Chondrocyte (in vitro differentiated cells): Measurements from ENCODE around the gene KCNK18. TPM values are rescaled to one million over a fixed set of nuclear protein-coding genes. Genes with fewer than 3 reads are reported as not detected.

Source experiments
- DNase-seq: peaks from one replicate; pipeline ENCODE4 v3.0.0; 2021; ENCODE audit warnings: mixed read lengths, low spot score
- H3K27ac Mint-ChIP-seq: one replicate; pipeline ENCODE4 v1.8.0; 2021; ENCODE audit warnings: mild to moderate bottlenecking, moderate library complexity, mixed read lengths; ENCODE audit not compliant: unreplicated experiment
- H3K27me3 Mint-ChIP-seq: 2 replicates; pipeline ENCODE4 v1.8.0; 2021; ENCODE audit warnings: low read depth, mixed read lengths
- H3K36me3 Mint-ChIP-seq: 2 replicates; pipeline ENCODE4 v1.8.0; 2021; ENCODE audit warnings: low read depth, mixed read lengths
- H3K4me1 Mint-ChIP-seq: 2 replicates; pipeline ENCODE4 v1.8.0; 2021; ENCODE audit warnings: low read depth, mild to moderate bottlenecking, mixed read lengths
- H3K4me3 Mint-ChIP-seq: one replicate; pipeline ENCODE4 v1.8.0; 2021; ENCODE audit warnings: mild to moderate bottlenecking, moderate library complexity, mixed read lengths; ENCODE audit not compliant: unreplicated experiment
- H3K9me3 Mint-ChIP-seq: 2 replicates; pipeline ENCODE4 v1.8.0; 2021; ENCODE audit warnings: low read depth, mixed read lengths
- CTCF ChIP-seq: fragments of 200-600 bp; sonication (generic); IDR thresholded peaks from 2 replicates; pipeline ENCODE4 v1.5.0; 2021; ENCODE audit warnings: antibody characterized with exemption, mild to moderate bottlenecking, moderate library complexity
- total RNA-seq: library from RNA; stranded (reverse); gene quantifications from 3 replicates; pipeline ENCODE4 v1.2.1, GENCODE V29; 2021

Gene KCNK18
- total RNA-seq, 1 donor from 2014 or later: not detected

DNA sequence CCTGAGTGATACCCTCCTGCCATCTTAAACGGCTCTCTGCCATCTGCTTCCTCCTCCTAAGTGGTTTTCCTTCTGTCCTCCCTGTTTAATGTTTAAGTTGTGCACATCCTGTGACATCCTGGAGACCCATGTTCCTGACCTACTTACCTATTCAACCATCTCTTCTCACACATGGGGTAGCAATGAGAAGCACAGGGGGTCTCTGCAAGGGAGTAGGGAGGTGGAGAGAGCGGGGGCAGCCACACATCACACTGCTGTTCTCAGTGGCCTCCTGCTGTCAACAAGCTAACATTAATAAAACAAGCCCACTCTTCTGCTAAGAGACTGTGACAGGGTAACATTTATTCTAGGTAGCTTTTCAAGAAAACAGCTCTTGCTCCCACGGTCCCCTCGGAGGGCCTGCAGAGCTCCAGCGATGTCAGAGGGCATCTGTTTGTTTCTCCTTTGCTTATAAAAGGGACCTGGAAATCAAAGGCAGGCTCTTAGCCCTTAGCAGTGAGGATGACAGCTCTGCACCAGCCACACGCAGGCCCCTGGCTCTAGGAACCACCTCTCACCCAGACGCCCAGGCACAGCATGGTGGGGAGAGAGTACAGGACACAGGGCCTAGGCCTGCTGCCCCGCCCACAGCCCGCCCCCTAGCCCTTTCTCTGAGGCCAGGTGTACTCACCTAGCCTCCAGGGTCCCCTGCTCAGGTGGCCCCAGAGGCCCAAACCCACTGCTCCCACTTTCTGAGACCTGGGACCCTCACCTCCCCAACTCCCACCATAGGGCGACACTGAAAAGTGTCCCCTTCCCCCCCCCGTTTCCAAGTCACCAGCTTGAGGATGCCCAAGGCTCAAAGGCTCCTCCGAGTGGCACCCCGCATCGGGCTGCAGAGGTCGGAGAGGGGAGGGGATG lies 42.7 kb downstream of the KCNK18 start:
- DNase-seq: no peak
- no peak for TF ChIP-seq CTCF
- peaks cover 2% of the 10 kb centered on the region for H3K36me3 Mint-ChIP-seq
- H3K4me1 Mint-ChIP-seq: peaks cover 4% of the 10 kb centered on the region
- no peak overlapping the region for H3K27ac Mint-ChIP-seq
- no peaks in the 10 kb centered on the region for H3K9me3 Mint-ChIP-seq
- H3K4me3 Mint-ChIP-seq: no peak overlapping the region
- H3K27me3 Mint-ChIP-seq: peaks cover 72% of the 10 kb centered on the region

DNA sequence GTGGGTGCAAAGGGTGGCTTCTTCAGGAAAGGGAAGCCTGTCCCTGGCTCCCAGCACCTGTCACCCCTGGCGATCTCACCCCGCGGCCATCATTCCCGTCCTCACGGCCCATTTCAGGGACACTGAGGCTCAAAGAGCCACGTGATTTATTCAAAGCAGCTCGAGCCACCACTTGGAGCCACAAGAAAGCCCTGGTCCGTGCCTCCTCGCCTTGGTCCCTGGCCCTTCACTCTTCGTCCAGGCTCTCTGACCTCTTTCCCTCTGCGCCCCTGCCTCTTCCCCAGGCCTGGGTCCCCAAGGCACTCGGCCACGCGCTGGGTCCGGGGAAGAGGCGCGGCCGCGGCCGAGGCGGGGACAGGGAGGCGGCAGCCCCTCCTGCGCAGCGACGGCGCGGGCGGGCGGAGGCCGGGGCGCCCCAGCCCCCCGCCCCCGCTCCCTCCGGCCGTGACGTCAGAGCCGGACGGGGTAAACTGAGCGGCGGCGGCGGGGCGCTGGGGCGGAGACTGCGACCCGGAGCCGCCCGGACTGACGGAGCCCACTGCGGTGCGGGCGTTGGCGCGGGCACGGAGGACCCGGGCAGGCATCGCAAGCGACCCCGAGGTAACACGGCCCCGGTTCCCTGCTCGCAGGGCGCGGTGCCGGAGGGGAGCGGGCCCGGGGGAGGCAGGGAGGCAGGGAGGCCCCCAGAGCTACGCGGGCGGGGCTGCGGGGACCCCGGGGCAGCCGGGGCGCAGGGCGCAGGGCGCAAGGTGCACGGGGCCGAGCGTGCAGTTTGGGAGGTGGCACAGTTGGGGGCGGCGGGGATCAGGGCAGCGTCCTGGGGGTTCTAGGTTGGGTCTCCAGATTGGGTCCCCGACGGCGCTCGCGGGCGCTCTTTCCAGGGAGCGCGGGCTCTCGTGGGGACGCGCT lies 43.6 kb downstream of the KCNK18 start, which contains the start of gene SLC18A2:
TSS of gene SLC18A2 (plus strand) at position 494 of the 909 bp plus-strand sequence. CDS start 580 bp downstream, outside the sequence.
- no peak for DNase-seq
- no peak for TF ChIP-seq CTCF
- Mint-ChIP-seq H3K36me3 (peaks cover 2% of the 10 kb centered on the region), H3K27ac (no peak within 1 kb of the TSS), H3K9me3 (no peaks in the 10 kb centered on the region), H3K4me3 (peak within 1 kb of the TSS; percentile 46), H3K4me1 (peaks cover 4% of the 10 kb centered on the region), H3K27me3 (peaks cover 72% of the 10 kb centered on the region)

DNA sequence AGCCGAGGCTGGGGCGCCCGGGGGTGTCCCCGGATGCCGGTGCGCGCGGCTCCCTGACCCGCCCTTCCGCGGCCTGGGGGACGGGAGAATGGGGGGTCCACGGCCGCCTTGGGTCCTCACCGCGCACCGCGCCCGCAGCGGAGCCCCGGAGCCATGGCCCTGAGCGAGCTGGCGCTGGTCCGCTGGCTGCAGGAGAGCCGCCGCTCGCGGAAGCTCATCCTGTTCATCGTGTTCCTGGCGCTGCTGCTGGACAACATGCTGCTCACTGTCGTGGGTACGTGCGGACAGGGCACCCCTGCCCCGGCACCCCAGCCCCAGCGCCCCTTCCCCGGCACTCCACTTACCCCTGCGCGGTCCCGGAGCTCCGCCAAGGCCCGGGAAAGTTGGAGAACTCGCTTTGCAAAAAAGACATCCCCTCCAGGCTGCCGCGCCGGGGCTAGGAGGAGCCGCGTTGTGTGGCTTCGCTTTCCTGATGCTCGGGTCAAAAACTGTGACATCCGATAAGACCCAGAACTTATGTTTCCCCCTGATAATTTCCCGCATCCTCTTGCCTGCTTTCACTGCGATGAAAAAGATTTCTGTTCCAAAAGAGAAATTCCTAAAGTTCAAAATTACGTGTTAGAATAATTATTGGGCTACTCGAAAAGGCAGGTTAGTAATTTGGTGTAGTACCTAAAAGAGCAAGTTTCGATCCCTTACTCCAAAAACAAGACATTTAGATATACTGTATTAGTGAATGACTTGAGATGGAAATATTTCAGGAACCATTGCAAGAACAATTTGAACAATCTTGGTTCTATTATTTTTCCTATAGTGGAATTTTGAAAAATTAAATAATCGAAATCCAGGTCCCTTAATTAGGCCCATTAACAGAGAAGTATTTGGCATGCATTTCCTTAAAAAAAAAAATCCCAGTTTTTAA lies 44.5 kb downstream of the KCNK18 start:
- TF ChIP-seq CTCF: no peak
- Mint-ChIP-seq H3K9me3 (no peaks in the 10 kb centered on the region), H3K27me3 (peaks cover 67% of the 10 kb centered on the region), H3K4me3 (peak overlapping the region; percentile 46), H3K27ac (no peak overlapping the region), H3K4me1 (peaks cover 4% of the 10 kb centered on the region), H3K36me3 (peaks cover 2% of the 10 kb centered on the region)
- no peak for DNase-seq

DNA sequence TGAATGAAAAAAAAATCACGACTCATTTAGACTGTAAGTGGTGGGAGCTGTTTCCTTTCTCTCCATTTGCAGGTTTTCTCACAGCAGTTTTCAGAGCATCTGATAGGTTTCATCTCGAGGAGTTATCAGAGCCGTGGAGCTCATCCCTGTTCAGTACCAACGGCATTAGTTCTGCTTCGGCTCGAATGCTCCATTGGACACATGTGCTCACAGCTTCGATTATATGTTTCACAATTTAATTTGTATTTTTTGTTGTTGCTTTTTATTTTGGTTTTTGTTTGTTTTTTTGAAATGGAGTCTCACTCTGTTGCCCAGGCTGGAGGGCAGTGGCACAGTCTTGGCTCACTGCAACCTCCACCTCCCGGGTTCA lies 45.2 kb downstream of the KCNK18 start:
- DNase-seq: no peak
- H3K4me3 Mint-ChIP-seq: no peak overlapping the region
- H3K27ac Mint-ChIP-seq: no peak overlapping the region
- peaks cover 4% of the 10 kb centered on the region for H3K4me1 Mint-ChIP-seq
- TF ChIP-seq CTCF: no peak
- peaks cover 2% of the 10 kb centered on the region for H3K36me3 Mint-ChIP-seq
- peaks cover 66% of the 10 kb centered on the region for H3K27me3 Mint-ChIP-seq
- H3K9me3 Mint-ChIP-seq: no peaks in the 10 kb centered on the region
